Stomach (tissue), 9 donors: ENCODE data around the gene PTPRD. TPM values are rescaled to one million over a fixed set of nuclear protein-coding genes. Genes with fewer than 3 reads are reported as not detected.

Source experiments
- DNase-seq, 2 donors: peaks; one replicate each; pipeline versions ENCODE4 v3.0.0 to v3.0.0-alpha.2; 2013 to 2019
- H3K27ac ChIP-seq, 5 donors: fragments of 200-600 bp in 4 of 5; sonication (generic) in 4 of 5; one replicate each; pipeline ENCODE4 v1.5.1; 2013 to 2019; ENCODE audit warnings: mild to moderate bottlenecking in 1 of 5, moderate library complexity in 1 of 5
- H3K27me3 ChIP-seq, 3 donors: fragments of 200-600 bp; sonication (generic); one replicate each; pipeline ENCODE4 v1.5.1; 2017 to 2019; ENCODE audit warnings: mixed run types in 1 of 3
- H3K36me3 ChIP-seq, 4 donors: fragments of 200-600 bp; sonication (generic); 1 replicate in 3 of 4; 2 replicates in 1 of 4; pipeline ENCODE4 v1.5.1; 2016 to 2019
- H3K4me1 ChIP-seq, 4 donors: fragments of 200-600 bp; sonication (generic); one replicate each; pipeline ENCODE4 v1.5.1; 2016 to 2019
- H3K4me3 ChIP-seq, 4 donors: fragments of 200-600 bp; sonication (generic) in 3 of 4; one replicate each; pipeline ENCODE4 v1.5.1; 2016 to 2019; ENCODE audit warnings: mild to moderate bottlenecking in 1 of 4
- H3K9me3 ChIP-seq, 4 donors: fragments of 200-600 bp; sonication (generic); one replicate each; pipeline ENCODE4 v1.5.1; 2016 to 2019
- EP300 ChIP-seq: sonication (generic); formaldehyde crosslinking; IDR thresholded peaks from one replicate; pipeline ENCODE4 v1.6.1; 2017; ENCODE audit warnings: antibody characterized with exemption
- POLR2A ChIP-seq, 4 donors: fragments of 450-650 bp; IDR thresholded peaks; one replicate each; pipeline ENCODE4 v1.6.1; 2016; ENCODE audit warnings: antibody characterized with exemption in 4 of 4, control low read depth in 2 of 4, mild to moderate bottlenecking in 1 of 4, moderate library complexity in 1 of 4
- POLR2AphosphoS5 ChIP-seq, 3 donors: sonication (generic); formaldehyde crosslinking; IDR thresholded peaks; one replicate each; pipeline ENCODE4 v1.6.1; 2016; ENCODE audit warnings: antibody characterized with exemption in 3 of 3
- WGBS, 5 donors: extraction: QIAGEN DNeasy Blood & Tissue Kit in 3 of 5; methylation state at CpG; one replicate each; pipeline versions ENCODE4 v1.1.5 to v1.1.7; 2013 to 2018; 5-methylcytosine and 5-hydroxymethylcytosine counted together
- intact Hi-C: fragments of 100-400 bp; cut with DNase I; formaldehyde crosslinking; loops from one replicate; pipeline ENCODE4 v1.15.1; 2023; ENCODE audit warnings: low total_unique reads
- polyA plus RNA-seq, 3 donors: library from polyadenylated mRNA; stranded (reverse); fragments of 200-250 nt; gene quantifications; one replicate each; pipeline ENCODE4 v1.2.3, GENCODE V29; 2013
- total RNA-seq, 5 donors: library from RNA; depleted of rRNA; stranded (reverse); fragments of >200 nt; gene quantifications; one replicate each; pipeline versions ENCODE4 v1.1.0 to v1.2.3, GENCODE V29; 2014 to 2016
- TF ChIP-seq, protein P1 (sequence below), 7 experiments: fragments of 450-650 bp in 4 of 7; fragments of 200-600 bp in 3 of 7; sonication (generic) in 3 of 7; IDR thresholded peaks; one replicate each; pipeline ENCODE4 v1.5.1; 2016 to 2019; ENCODE audit warnings: antibody characterized with exemption in 7 of 7, control low read depth in 2 of 7, mild to moderate bottlenecking in 1 of 7
- donor health status: healthy with polysubstance abuse.
- donor health status: Bipolar disorder and iron deficiency.
- donor health status: healthy.

PTPRD gene
- total and polyA plus RNA-seq, 8 donors: 0.12 to 53.1 (median 1.2) TPM

GRCh38 chr9:8734760-8735159 lies 1878.0 kb downstream of the PTPRD start:
- Histone ChIP-seq H3K36me3 (no peaks in the 10 kb centered on the region), H3K9me3 (no peaks in the 10 kb centered on the region), H3K27me3 (no peaks in the 10 kb centered on the region), H3K4me1 (peaks cover 0 to 13% (median 0%) of the 10 kb centered on the region in 4 donors), H3K27ac (no peak overlapping the region), H3K4me3 (no peak overlapping the region)
- 61 to 83% (median 75%) methylated on average over 5 of the region's 5 CpGs for WGBS, 5 donors
- intact Hi-C loops: no loop called here
- TF ChIP-seq, protein P1, sequence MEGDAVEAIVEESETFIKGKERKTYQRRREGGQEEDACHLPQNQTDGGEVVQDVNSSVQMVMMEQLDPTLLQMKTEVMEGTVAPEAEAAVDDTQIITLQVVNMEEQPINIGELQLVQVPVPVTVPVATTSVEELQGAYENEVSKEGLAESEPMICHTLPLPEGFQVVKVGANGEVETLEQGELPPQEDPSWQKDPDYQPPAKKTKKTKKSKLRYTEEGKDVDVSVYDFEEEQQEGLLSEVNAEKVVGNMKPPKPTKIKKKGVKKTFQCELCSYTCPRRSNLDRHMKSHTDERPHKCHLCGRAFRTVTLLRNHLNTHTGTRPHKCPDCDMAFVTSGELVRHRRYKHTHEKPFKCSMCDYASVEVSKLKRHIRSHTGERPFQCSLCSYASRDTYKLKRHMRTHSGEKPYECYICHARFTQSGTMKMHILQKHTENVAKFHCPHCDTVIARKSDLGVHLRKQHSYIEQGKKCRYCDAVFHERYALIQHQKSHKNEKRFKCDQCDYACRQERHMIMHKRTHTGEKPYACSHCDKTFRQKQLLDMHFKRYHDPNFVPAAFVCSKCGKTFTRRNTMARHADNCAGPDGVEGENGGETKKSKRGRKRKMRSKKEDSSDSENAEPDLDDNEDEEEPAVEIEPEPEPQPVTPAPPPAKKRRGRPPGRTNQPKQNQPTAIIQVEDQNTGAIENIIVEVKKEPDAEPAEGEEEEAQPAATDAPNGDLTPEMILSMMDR (IDR thresholded peaks at IDR 0.05): no peak
- TF ChIP-seq POLR2AphosphoS5 (IDR thresholded peaks at IDR 0.05): no peak
- no peak for DNase-seq

- no peaks in the 10 kb centered on the region for H3K27me3 ChIP-seq
- peak overlapping the region; percentile 3 to 17 (median 9) for H3K4me3 ChIP-seq
- TF ChIP-seq POLR2A (IDR thresholded peaks at IDR 0.05) (no peak), POLR2AphosphoS5 (IDR thresholded peaks at IDR 0.05) (no peak)
- TF ChIP-seq, protein P1 (IDR thresholded peaks at IDR 0.05): no peak
- DNase-seq: peak in 1 of 2 donors; percentile 63
- 35 to 67% (median 63%) methylated on average over 17 of the region's 17 CpGs for WGBS, 5 donors
- H3K9me3 ChIP-seq: no peaks in the 10 kb centered on the region
- no peak overlapping the region for H3K27ac ChIP-seq
- intact Hi-C loops: no loop called here
- peaks cover 0 to 13% (median 0%) of the 10 kb centered on the region in 4 donors for H3K4me1 ChIP-seq
- no peaks in the 10 kb centered on the region for H3K36me3 ChIP-seq
Observed at GRCh38 chr9:8733131-8733954, 1879.5 kb downstream of the PTPRD start.

DNA sequence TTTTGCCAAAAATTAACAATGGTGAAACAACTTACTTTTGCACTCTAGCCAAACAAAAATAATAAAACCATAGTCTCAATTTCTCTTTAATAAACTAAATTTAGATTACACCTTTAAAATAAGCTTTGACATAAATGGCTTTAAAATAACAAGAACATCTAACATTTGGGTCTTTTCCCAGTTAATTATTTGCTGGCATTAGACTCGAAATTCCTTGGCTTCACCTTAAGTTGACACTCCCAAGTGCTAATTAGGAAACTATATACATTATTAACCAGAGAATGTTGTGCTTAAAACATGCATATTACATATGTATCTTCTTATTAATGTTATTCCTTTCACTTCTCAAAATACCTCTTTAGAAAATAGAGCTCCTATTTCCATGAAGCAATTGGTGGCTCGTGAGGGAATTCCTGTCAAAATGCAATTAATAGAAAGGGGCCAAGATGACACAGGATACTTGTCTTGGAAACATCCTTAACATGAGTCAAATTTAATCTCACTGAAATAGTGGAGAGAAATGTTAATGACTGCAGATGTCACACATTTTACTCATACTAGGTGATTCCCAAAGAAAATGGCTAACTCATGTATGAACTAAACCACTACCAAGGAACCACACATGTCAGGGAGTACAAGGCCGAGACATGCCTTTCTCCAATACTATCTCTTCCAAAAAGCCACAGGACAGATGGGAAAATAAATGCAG lies 1880.3 kb downstream of the PTPRD start:
- Histone ChIP-seq H3K36me3 (no peaks in the 10 kb centered on the region), H3K27ac (no peak overlapping the region), H3K9me3 (no peaks in the 10 kb centered on the region), H3K27me3 (no peaks in the 10 kb centered on the region), H3K4me3 (no peak overlapping the region), H3K4me1 (peaks cover 0 to 13% (median 0%) of the 10 kb centered on the region in 4 donors)
- DNase-seq: no peak
- 61 to 66% (median 64%) methylated on average over 3 of the region's 3 CpGs for WGBS, 5 donors
- intact Hi-C loops: no loop called here
- no peak for TF ChIP-seq POLR2AphosphoS5 (IDR thresholded peaks at IDR 0.05)
- TF ChIP-seq EP300: no peak
- TF ChIP-seq, protein P1 (IDR thresholded peaks at IDR 0.05): no peak
- no peak for TF ChIP-seq POLR2A (IDR thresholded peaks at IDR 0.05)

GRCh38 chr9:8730618-8731017 lies 1882.2 kb downstream of the PTPRD start:
- whole genome bisulfite sequencing, 5 donors: 74 to 82% (median 80%) methylated on average over 7 of the region's 7 CpGs
- H3K9me3 ChIP-seq: no peaks in the 10 kb centered on the region
- peaks cover 0 to 13% (median 0%) of the 10 kb centered on the region in 4 donors for H3K4me1 ChIP-seq
- H3K4me3 ChIP-seq: no peak overlapping the region
- DNase-seq: no peak
- no peak overlapping the region for H3K27ac ChIP-seq
- H3K36me3 ChIP-seq: no peaks in the 10 kb centered on the region
- TF ChIP-seq, protein P1 (IDR thresholded peaks at IDR 0.05): no peak
- TF ChIP-seq EP300 (no peak), POLR2A (IDR thresholded peaks at IDR 0.05) (no peak), POLR2AphosphoS5 (IDR thresholded peaks at IDR 0.05) (no peak)
- intact Hi-C loops: no loop called here
- H3K27me3 ChIP-seq: no peaks in the 10 kb centered on the region
